Mucosa of gallbladder (tissue), 1 donor: ENCODE data around the gene HNRNPH1. TPM values are rescaled to one million over a fixed set of nuclear protein-coding genes. Genes with fewer than 3 reads are reported as not detected.
A peak's percentile ranks its signal among the peaks of the same experiment; 100 is the strongest.

Experiments
- DNase-seq: peaks from one replicate; pipeline ENCODE4 v3.0.0-alpha.2; 2020; ENCODE audit warnings: low spot score
- total RNA-seq: library from RNA; stranded (reverse); gene quantifications from one replicate; pipeline ENCODE4 v1.2.1, GENCODE V29; 2021
- donor health status: DM: no; HTN: no; CAD: no.

The HNRNPH1 gene
- total RNA-seq, 1 donor from 2014 or later, result 466 TPM

DNA sequence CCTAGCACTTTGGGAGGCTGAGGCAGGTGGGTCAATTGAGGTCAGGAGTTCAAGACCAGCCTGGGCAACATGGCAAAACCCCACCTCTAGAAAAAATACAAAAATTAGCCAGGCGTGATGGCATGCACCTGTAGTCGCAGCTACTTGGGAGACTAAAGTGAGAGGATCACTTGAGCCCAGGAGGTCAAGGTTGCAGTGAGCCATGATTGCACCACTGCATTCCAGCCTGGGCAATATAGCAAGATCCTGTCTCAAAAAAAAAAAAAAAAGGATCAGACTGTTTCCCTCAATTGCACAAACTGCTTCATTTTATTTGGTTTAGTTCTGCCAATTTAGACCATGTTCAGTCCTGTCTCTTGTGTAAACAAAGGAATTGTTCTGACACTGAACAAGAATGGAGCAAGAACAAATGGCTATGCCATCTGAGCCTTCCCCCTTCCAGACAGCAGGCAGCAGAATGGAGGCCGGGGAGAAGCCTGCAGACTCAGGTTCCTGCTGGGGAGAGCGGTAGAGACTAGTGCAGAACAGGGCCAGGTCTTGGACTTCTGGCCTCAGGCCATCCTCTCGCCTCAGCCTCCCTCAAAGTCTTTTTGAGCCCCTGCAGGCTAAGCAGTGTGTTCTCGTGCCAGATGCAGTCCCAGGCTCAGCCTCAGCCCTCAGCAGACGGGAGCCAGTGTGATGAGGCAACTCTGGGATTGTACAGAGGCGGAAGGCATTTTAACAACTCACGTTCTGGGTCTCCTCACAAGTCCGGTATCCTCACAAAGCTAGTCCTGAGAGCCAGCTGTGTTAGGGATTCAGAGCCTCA, 18.2 kb downstream of the HNRNPH1 start:
- peak; percentile 53 for DNase-seq

DNA sequence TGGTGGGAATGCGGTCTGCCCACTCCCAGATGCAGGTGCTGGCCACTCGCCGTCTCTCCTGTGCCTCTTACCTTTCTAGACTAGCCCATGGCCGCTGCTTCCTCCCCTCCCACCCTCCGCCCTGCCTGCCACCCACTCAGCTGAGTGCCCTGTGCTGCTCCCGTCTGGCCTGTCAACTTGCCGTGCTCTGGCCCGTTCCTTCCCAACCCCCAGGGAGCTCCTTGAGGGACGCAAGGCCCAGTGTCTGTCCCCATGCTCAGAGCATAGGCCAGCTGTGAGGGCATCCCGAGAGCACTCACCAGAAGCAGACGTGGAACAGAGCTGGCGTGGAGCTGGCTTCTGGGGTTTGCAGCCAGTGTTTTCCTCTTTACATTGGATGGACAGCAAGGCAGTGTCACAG, 20.2 kb downstream of the HNRNPH1 start:
- no peak for DNase-seq

DNA sequence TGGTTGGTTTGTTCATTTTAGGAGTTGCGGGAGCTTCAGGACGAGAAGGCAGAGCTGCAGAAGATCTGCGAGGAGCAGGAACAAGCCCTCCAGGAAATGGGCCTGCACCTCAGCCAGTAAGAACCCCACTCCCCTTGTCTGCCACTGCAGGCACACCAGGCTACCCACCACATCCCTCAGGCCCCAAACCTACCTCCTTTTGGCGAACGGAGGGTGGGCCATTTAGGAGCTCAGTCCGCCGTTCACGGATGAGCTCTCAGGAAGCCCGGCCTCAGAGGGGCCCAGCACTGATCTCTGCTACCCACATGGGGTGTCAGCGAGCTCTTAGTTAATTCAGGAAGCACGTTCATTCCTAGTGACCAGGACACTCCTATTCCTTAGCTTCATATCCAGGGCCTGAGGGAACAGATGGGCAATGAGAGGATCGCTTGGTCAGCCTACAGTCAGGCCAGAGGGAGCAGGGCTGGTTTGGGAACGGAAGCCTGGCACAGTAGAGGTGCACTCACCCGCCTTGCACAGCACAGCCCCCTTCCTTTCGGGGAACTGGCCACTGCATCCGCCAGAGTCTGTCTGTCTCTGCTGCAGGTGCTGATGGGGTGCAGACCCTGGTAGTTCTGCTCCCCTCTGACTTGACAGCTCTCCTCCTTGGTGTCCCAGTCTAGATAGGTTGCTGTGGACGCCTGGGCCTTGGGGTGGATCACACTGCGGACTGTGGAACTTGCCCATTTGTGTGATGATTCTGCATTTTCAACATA, 21.4 kb downstream of the HNRNPH1 start:
- DNase-seq, result no peak

DNA sequence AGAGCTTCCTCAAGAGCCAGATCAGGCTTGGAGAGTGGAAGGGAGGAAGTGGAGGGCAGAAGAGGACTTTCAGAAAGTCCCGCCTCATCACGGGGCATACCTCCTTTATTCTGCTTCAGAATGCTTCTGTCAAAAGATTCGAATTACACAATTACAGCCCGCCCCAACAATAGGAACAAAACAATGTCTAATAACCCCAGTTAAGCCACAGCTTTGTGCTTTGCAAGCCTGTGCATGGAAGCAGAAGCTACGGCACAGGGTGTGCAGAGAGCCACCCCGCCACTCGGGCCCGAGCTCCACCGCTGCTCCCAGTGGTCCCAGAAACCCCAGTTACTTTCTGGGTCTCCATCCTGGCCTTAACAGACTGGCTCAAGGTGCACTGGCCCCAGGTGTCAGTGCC, 23.5 kb downstream of the HNRNPH1 start:
- no peak for DNase-seq

DNA sequence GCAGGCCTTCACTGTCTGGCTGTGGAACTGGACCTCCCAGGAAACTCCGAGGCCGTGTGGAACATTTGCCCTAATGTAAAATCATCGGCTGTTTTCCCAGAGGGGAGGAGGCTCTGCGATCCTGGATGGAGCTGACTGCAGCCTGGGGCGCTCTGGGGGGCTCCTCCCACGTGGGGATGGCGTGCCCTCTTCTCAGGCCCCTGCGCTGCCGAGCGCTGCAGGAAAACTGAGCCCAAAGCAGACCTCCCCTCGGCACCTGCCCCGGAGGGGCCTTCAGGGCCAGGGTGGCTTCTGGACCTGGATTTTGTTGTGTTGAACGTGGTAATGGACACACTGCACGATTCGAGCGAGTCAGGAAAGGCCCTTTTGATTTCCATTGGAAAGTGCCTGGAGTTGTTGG, 23.9 kb downstream of the HNRNPH1 start:
- no peak for DNase-seq

DNA sequence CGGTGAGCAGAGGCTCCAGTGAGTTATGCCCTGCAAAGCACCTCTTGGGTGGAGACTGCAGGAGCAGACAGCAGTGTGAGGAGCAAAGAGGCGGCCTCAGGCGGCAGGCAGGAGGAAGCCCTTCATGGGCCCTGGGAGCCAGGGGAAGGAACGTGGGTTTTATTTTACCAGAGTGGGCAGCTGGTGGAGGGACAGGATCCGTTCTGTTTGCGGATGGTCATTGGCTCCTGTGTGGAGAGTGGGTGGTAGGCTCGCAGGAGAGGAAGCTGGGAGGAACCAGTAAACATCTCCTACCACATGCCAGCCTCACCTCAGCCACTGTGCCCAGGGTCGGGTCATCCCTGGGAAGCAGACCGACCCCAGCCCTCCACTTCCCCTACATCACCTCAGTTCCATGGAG, 24.4 kb downstream of the HNRNPH1 start:
- DNase-seq, result no peak

DNA sequence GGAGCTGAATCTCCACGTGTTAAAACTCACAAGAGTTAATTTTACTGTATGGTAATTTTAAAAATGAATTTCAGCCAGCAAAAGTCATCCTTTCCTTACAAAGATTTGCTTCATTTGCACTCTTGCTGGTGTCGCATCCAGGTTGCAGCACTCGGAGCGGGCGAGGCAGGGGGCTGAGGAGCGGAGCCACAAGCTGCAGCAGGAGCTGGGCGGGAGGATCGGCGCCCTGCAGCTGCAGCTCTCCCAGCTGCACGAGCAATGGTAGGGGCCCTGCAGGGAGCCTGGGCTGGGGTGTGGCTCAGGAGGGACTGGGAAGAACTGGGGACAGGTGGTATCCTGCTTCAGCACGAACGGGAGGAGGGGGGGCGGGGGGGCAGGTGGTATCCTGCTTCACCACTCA, 27.1 kb downstream of the HNRNPH1 start:
- DNase-seq, result no peak

DNA sequence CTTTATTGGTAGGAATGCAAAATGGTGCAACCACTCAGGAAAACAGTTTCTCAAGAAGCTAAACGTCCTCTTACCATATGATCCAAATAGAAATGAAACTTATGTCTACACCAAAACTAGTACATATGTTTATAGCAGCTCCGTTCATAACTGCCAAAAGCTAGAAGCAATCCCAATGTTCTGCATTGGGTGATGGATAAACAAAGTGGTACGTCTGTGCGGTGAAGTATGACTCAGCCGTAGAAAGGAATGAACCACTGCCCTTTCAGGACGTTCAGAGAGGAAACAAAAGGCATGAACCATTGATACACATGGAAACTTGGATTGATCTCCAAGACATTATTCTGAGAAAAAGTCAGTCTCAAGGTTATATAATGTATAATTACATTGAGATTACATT, 27.6 kb downstream of the HNRNPH1 start:
- no peak for DNase-seq

DNA sequence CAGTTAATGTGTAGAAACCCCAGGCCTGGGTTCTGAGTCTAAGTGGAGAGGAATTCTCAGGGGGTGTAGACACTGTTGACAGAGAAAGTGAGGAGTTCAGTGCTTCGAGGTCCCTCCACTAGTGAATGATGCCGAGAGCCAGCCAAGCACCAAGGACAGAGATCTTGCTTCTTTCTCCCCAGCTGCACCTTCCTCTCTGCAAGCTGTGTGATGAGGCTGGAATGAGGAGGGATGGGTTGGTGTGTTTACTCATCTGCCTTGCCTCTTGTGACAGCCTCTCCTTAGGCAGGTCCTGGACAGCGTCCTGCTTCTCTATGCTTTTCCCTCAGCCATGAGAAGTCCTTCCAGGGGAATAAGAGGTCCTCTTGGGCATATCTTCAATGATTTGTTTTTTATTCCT, 35.3 kb downstream of the HNRNPH1 start:
- no peak for DNase-seq

DNA sequence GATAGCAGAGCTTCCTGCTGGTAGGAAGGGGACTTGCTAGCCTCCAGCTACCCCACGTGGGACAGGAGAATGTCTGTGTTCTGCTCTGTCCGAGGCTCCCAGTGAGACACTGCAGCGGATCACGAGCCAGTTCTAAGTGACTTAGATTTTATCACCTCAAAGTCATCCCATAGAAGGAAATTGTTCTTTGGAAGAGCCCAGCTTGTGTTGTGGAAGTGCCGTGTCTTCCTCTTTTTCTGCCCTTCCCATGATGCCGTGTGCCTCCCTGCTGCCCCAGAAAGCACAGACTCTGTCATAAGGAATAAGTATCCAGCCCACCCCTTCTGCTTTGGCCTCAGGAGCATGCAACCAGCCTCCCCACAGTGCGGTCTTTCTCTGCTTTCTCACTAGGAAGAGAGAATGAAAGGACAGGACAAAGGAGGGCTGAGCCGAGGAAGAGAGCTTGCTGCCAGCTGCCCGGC, 37.5 kb downstream of the HNRNPH1 start:
- DNase-seq, result no peak

DNA sequence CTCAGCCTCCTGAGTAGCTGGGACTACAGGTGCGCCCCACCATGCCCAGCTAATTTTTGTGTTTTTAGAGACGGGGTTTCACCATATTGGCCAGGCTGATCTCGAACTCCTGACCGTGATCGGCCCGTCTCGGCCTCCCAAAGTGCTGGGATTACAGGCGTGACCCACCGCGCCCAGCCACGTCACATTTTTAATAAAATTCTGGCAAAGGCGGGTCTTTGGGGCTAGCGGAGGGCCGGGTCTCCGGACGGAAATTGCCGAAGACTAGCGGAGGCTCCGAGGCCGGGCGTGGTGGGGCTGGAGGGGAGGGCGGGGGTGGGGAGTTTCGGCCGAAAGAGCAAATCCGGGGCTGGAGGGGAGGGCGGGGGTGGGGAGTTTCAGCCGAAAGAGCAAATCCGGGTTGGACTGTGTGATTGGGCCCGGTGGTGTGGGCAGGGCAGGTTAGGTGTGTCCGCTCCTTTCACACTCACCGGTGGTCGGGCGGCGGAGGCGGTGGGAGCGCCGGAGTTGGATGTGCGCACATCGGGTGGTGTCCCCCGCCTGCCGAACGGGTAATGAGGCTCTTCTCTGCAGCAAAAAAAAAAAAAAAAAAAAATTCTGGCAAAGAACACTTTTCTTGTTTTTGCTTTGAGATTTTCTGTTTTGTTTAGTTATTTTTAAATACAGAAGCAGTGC, 46.0 kb downstream of the HNRNPH1 start:
- DNase-seq, result no peak

DNA sequence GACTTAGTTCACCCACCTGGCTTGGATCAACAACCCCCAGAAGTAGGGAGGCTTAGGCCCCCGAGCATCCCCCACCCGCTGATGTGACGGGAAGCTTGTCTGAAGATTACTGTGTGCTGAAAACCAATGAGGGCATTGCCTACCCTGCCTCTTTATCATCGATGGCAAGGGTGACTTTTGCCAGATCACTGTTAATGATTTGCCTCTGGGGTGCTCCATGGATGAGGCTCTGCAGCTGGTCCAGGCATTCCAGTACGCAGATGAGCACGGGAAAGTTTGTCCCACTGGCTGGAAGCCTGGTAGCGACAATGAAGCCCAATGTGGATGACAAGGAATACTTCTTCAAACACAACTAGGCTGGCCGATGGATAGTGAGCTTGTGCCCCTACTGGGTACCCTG, 51.1 kb downstream of the HNRNPH1 start:
- DNase-seq, result no peak

DNA sequence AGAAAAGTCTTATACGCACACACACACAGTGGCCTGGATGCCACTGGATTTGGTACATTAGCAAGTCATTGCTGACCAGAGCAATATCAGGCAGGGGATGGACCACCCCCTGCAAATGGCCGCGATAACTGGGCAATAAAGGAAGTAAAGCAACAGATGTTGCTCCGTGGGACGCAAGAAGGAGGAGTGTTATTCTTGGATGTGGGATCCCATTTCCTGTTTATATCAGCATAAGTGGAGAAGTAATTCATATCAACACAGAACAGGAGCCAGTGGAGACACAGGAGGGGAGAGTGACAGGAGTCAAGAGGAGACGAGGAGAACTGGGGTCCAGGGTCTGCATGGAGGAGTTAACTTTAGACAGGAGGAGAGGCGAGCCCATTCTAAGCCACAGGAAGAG, 54.8 kb downstream of the HNRNPH1 start:
- DNase-seq, result no peak

DNA sequence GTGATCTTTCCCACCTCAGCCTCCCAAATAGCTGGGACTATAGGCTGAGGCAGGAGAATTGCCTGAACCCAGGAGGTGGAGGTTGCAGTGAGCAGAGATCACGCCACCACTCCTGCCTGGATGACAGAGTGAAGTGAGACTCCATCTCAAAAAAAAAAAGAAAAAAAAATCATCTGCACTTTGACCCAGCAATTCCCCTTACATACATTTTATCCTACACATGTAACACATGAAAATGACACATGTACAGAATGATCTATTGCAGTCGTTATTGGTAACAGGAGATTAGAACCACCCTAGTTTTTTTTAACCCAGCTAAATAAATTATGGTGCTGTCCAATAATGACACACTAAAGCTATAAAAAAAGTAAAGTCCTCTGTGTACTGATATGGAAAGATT, 58.9 kb downstream of the HNRNPH1 start:
- DNase-seq, result no peak

Other genes with a start within 250 kb of the HNRNPH1 start
- 54.7 TPM for gene RUFY1, start 73.1 kb downstream of the HNRNPH1 start, total RNA-seq
- not detected for gene CBY3, start 57.4 kb upstream of the HNRNPH1 start, total RNA-seq
- gene CANX, start 75.3 kb upstream of the HNRNPH1 start, total RNA-seq, result 696 TPM
- 36.6 TPM for gene MAML1, start 109.2 kb upstream of the HNRNPH1 start, total RNA-seq
- gene LTC4S, start 170.3 kb upstream of the HNRNPH1 start, total RNA-seq, result 26.0 TPM
- 272 TPM for gene MGAT4B, start 183.2 kb upstream of the HNRNPH1 start, total RNA-seq
- gene SQSTM1, start 197.2 kb upstream of the HNRNPH1 start, total RNA-seq, result 711 TPM
- 38.6 TPM for gene MRNIP, start 235.1 kb upstream of the HNRNPH1 start, total RNA-seq